Measurements from ENCODE around the gene SORBS1.

The SORBS1 gene

GRCh38 chr10:95550073-95550672 lies 11.0 kb downstream of the SORBS1 start (continued):
- TF ChIP-seq ZNF792 (tag by site-specific recombination; IDR thresholded peaks at IDR 0.05) = peak; percentile 94

GRCh38 chr10:95547791-95548435 lies 13.3 kb downstream of the SORBS1 start:
- TF ChIP-seq PATZ1 (tag by site-specific recombination; IDR thresholded peaks at IDR 0.05) (no peak), ZNF404 (tag by site-specific recombination; IDR thresholded peaks at IDR 0.05) (no peak), ZNF354C (tag by site-specific recombination; IDR thresholded peaks at IDR 0.05; ENCODE audit: borderline replicate concordance, low read depth) (no peak)
- H3K4me1 ChIP-seq (ENCODE audit: control insufficient read depth, insufficient read depth, low read length) = peaks cover 11% of the 10 kb centered on the region
- ChIA-PET POLR2A (no interaction called here), CTCF (no interaction called here)
- H3K27ac ChIP-seq (ENCODE audit: extremely low read depth, low read depth, low read length) = no peak overlapping the region
- no peaks in the 10 kb centered on the region for H3K36me3 ChIP-seq (ENCODE audit: control insufficient read depth in 2 of 2, insufficient read depth in 1 of 2, low read length in 2 of 2)
- no peak overlapping the region for H3K4me3 ChIP-seq (ENCODE audit: low read depth, low read length)
- H3K9me3 ChIP-seq (ENCODE audit: control insufficient read depth, insufficient read depth, low read depth, low read length) = no peaks in the 10 kb centered on the region

- H3K27ac ChIP-seq (ENCODE audit: extremely low read depth, low read depth, low read length) = no peak overlapping the region
- TF ChIP-seq ZNF423 (tag by site-specific recombination; IDR thresholded peaks at IDR 0.05) (no peak), ZNF266 (tag by site-specific recombination; IDR thresholded peaks at IDR 0.05; ENCODE audit: low read depth) (no peak), SP3 (tag by site-specific recombination; IDR thresholded peaks at IDR 0.05) (no peak), ZNF121 (tag by site-specific recombination; IDR thresholded peaks at IDR 0.05) (no peak), RBAK (tag by site-specific recombination; IDR thresholded peaks at IDR 0.05) (no peak), ZNF23 (tag by site-specific recombination; IDR thresholded peaks at IDR 0.05; ENCODE audit: borderline replicate concordance) (no peak), YY2 (tag by site-specific recombination; IDR thresholded peaks at IDR 0.05) (no peak), ZNF843 (tag by site-specific recombination; IDR thresholded peaks at IDR 0.05) (no peak), PATZ1 (tag by site-specific recombination; IDR thresholded peaks at IDR 0.05) (no peak), ZNF391 (tag by site-specific recombination; IDR thresholded peaks at IDR 0.05; ENCODE audit: borderline replicate concordance, low read depth) (no peak), SP7 (tag by site-specific recombination; IDR thresholded peaks at IDR 0.05) (no peak), ZNF416 (tag by site-specific recombination; IDR thresholded peaks at IDR 0.05) (no peak), ZNF362 (tag by site-specific recombination; IDR thresholded peaks at IDR 0.05) (no peak), ZNF324 (tag by site-specific recombination; IDR thresholded peaks at IDR 0.05) (no peak), ZNF560 (tag by site-specific recombination; IDR thresholded peaks at IDR 0.05; ENCODE audit: borderline replicate concordance) (no peak)
- no peaks in the 10 kb centered on the region for H3K9me3 ChIP-seq (ENCODE audit: control insufficient read depth, insufficient read depth, low read depth, low read length)
- POLR2A ChIA-PET = no interaction called here
- no peak overlapping the region for H3K4me3 ChIP-seq (ENCODE audit: low read depth, low read length)
- CTCF ChIA-PET = no interaction called here
- peaks cover 13% of the 10 kb centered on the region for H3K4me1 ChIP-seq (ENCODE audit: control insufficient read depth, insufficient read depth, low read length)
- H3K36me3 ChIP-seq (ENCODE audit: control insufficient read depth in 2 of 2, insufficient read depth in 1 of 2, low read length in 2 of 2) = no peaks in the 10 kb centered on the region
These were observed 14.0 kb downstream of the SORBS1 start for GRCh38 chr10:95547197-95547596.

Data from HEK293 (cell line).